H1 (cell line): Measurements from ENCODE around the gene SLC6A19. TPM values are rescaled to one million over a fixed set of nuclear protein-coding genes. Genes with fewer than 3 reads are reported as not detected.

Source experiments
- CTCF ChIA-PET: fragments of 300-600 bp; sonication (Branson Sonifier 250); formaldehyde crosslinking; loops from one replicate; lab custom pipeline; 2021; ENCODE audit not compliant: partially characterized antibody; lab: Charles Lee
- POLR2A ChIA-PET: fragments of 300-600 bp; sonication (Branson Sonifier 250); formaldehyde crosslinking; loops from one replicate; lab custom pipeline; 2021; ENCODE audit warnings: inconsistent platforms; ENCODE audit not compliant: partially characterized antibody; lab: Charles Lee
- DNase-seq, 2 experiments: peaks; one replicate each; pipeline versions ENCODE4 v3.0.0 to v3.0.0-alpha.2; 2010 to 2022; ENCODE audit warnings: low spot score in 2 of 2, low read depth in 1 of 2, mixed read lengths in 1 of 2
- FAIRE-seq: peaks from 2 replicates; lab custom pipeline; 2011; peaks lifted over from hg19 to GRCh38; lab: Jason Lieb, UNC
- H2AFZ ChIP-seq: 2 replicates; pipeline ENCODE4 v1.8.1; 2012; ENCODE audit warnings: low read length, inconsistent platforms
- H2AK5ac ChIP-seq: 2 replicates; pipeline ENCODE4 v1.6.1; 2013; ENCODE audit warnings: low read depth, low read length
- H2BK120ac ChIP-seq: replicated peaks from 2 replicates; pipeline ENCODE3; 2013; ENCODE audit warnings: low read depth, low read length, inconsistent platforms
- H2BK12ac ChIP-seq: 2 replicates; pipeline ENCODE4 v1.6.1; 2013; ENCODE audit warnings: low read depth, low read length
- H2BK15ac ChIP-seq: 2 replicates; pipeline ENCODE4 v1.6.1; 2013; ENCODE audit warnings: low read length
- H2BK20ac ChIP-seq: 2 replicates; pipeline ENCODE4 v1.6.1; 2013; ENCODE audit warnings: low read length
- H2BK5ac ChIP-seq: 2 replicates; pipeline ENCODE4 v1.6.1; 2013; ENCODE audit warnings: low read depth, low read length
- H3K14ac ChIP-seq: 2 replicates; pipeline ENCODE4 v1.6.1; 2013; ENCODE audit warnings: inconsistent platforms; ENCODE audit not compliant: insufficient read length
- H3K18ac ChIP-seq: 2 replicates; pipeline ENCODE4 v1.6.1; 2013; ENCODE audit warnings: low read length; ENCODE audit errors: extremely low read depth
- H3K23ac ChIP-seq: 2 replicates; pipeline ENCODE4 v1.6.1; 2013; ENCODE audit warnings: inconsistent platforms; ENCODE audit not compliant: insufficient read length
- H3K23me2 ChIP-seq: 2 replicates; pipeline ENCODE4 v1.6.1; 2013; ENCODE audit warnings: low read depth, low read length
- H3K27ac ChIP-seq: 2 replicates; pipeline ENCODE4 v1.6.1; 2011; ENCODE audit warnings: low read depth, low read length, inconsistent platforms
- H3K27me3 ChIP-seq, 4 experiments: replicated peaks in 1 of 4; 1 replicate in 1 of 4; 2 replicates in 3 of 4; pipeline versions ENCODE4 v1.6.1 to v1.8.1; 2011 to 2013; ENCODE audit warnings: low read length in 3 of 4, mild to moderate bottlenecking in 3 of 4, inconsistent platforms in 2 of 4, mixed read lengths in 2 of 4, moderate library complexity in 1 of 4; ENCODE audit not compliant: control insufficient read depth in 3 of 4, insufficient read depth in 3 of 4; ENCODE audit errors: extremely low read depth in 1 of 4
- H3K36me3 ChIP-seq, 4 experiments: 2 replicates each; pipeline versions ENCODE4 v1.6.1 to v1.8.1; 2011 to 2013; ENCODE audit warnings: mild to moderate bottlenecking in 4 of 4, low read length in 3 of 4, moderate library complexity in 2 of 4, control low read depth in 1 of 4, inconsistent platforms in 1 of 4; ENCODE audit not compliant: insufficient read depth in 4 of 4, control insufficient read depth in 2 of 4
- H3K4ac ChIP-seq: replicated peaks from 2 replicates; pipeline ENCODE3; 2013; ENCODE audit warnings: low read length, low read depth, mixed read lengths, inconsistent platforms; ENCODE audit not compliant: insufficient read length
- H3K4me1 ChIP-seq, 4 experiments: replicated peaks in 1 of 4; 1 replicate in 1 of 4; 2 replicates in 3 of 4; pipeline versions ENCODE4 v1.6.1 to v1.8.1; 2011 to 2013; ENCODE audit warnings: low read length in 3 of 4, inconsistent platforms in 2 of 4, mixed read lengths in 1 of 4; ENCODE audit not compliant: insufficient read depth in 4 of 4, control insufficient read depth in 3 of 4
- H3K4me2 ChIP-seq, 2 experiments: 2 replicates each; pipeline versions ENCODE4 v1.6.1 to v1.8.1; 2011 to 2013; ENCODE audit warnings: low read depth in 2 of 2, low read length in 2 of 2, control low read depth in 1 of 2, inconsistent platforms in 1 of 2, mild to moderate bottlenecking in 1 of 2; ENCODE audit not compliant: insufficient read depth in 1 of 2
- H3K4me3 ChIP-seq, 4 experiments: fragments of 200-600, 300-600 bp in 1 of 4; sonication (generic), shearing (Covaris generic), sonication (Bioruptor Twin) in 1 of 4; 2 replicates each; pipeline versions ENCODE4 v1.5.1 to v1.8.1; 2011 to 2016; ENCODE audit warnings: low read length in 4 of 4, low read depth in 3 of 4, control low read depth in 2 of 4, inconsistent platforms in 2 of 4, mild to moderate bottlenecking in 2 of 4, mixed read lengths in 1 of 4, moderate library complexity in 1 of 4; ENCODE audit not compliant: insufficient read depth in 2 of 4; ENCODE audit errors: extremely low read depth in 1 of 4
- H3K56ac ChIP-seq: replicated peaks from 2 replicates; pipeline ENCODE3; 2013; ENCODE audit warnings: low read depth, mild to moderate bottlenecking, mixed read lengths, low read length, inconsistent platforms; ENCODE audit not compliant: insufficient read length
- H3K79me1 ChIP-seq: 2 replicates; pipeline ENCODE4 v1.6.1; 2013; ENCODE audit warnings: low read depth, low read length, control low read depth
- H3K79me2 ChIP-seq, 2 experiments: 2 replicates each; pipeline versions ENCODE4 v1.6.1 to v1.8.1; 2012 to 2013; ENCODE audit warnings: low read length in 2 of 2, mild to moderate bottlenecking in 2 of 2, inconsistent platforms in 1 of 2; ENCODE audit not compliant: insufficient read depth in 2 of 2, control insufficient read depth in 1 of 2
- H3K9ac ChIP-seq, 4 experiments: replicated peaks in 1 of 4; 1 replicate in 1 of 4; 2 replicates in 3 of 4; pipeline versions ENCODE4 v1.6.1 to v1.8.1; 2011 to 2013; ENCODE audit warnings: low read depth in 3 of 4, low read length in 3 of 4, control low read depth in 2 of 4, mild to moderate bottlenecking in 2 of 4, moderate library complexity in 2 of 4, inconsistent platforms in 1 of 4; ENCODE audit errors: extremely low read depth in 1 of 4
- H3K9me3 ChIP-seq, 2 experiments: 2 replicates each; pipeline versions ENCODE4 v1.6.1 to v1.8.1; 2012 to 2013; ENCODE audit warnings: mild to moderate bottlenecking in 2 of 2, moderate library complexity in 2 of 2, control low read depth in 1 of 2, inconsistent platforms in 1 of 2, low read depth in 1 of 2, low read length in 1 of 2, mixed read lengths in 1 of 2; ENCODE audit not compliant: insufficient read depth in 2 of 2
- H4K20me1 ChIP-seq, 2 experiments: replicated peaks in 1 of 2; 2 replicates each; pipeline versions ENCODE3 to v1.8.1; 2011 to 2013; ENCODE audit warnings: inconsistent platforms in 2 of 2, low read length in 2 of 2, mild to moderate bottlenecking in 1 of 2; ENCODE audit not compliant: insufficient read depth in 2 of 2, control insufficient read depth in 1 of 2
- H4K5ac ChIP-seq: 2 replicates; pipeline ENCODE4 v1.6.1; 2013; ENCODE audit warnings: low read length, low read depth, mixed read lengths, inconsistent platforms; ENCODE audit not compliant: insufficient read length
- H4K8ac ChIP-seq: 2 replicates; pipeline ENCODE4 v1.8.0; 2013; ENCODE audit warnings: mild to moderate bottlenecking, moderate library complexity, low read length, inconsistent platforms; ENCODE audit not compliant: insufficient read depth; ENCODE audit errors: extremely low read depth
- H4K91ac ChIP-seq: replicated peaks from 2 replicates; pipeline ENCODE3; 2013; ENCODE audit warnings: low read length, mixed read lengths, inconsistent platforms; ENCODE audit not compliant: insufficient read length
- ATF3 ChIP-seq: IDR thresholded peaks from 2 replicates; pipeline ENCODE4 v1.6.1; 2011; ENCODE audit warnings: low read depth, mild to moderate bottlenecking, low read length; ENCODE audit not compliant: insufficient read depth
- BACH1 ChIP-seq: IDR thresholded peaks from 2 replicates; pipeline ENCODE4 v1.6.1; 2012; ENCODE audit warnings: low read length, improper control_type of control experiment
- CHD2 ChIP-seq: IDR thresholded peaks from 2 replicates; pipeline ENCODE4 v1.6.1; 2012; ENCODE audit warnings: low read length, improper control_type of control experiment
- KDM1A ChIP-seq: fragments of 200-600, 300-600 bp; sonication (generic); IDR thresholded peaks from 2 replicates; pipeline ENCODE4 v1.7.1; 2016; ENCODE audit warnings: mild to moderate bottlenecking, low read length, borderline replicate concordance
- NANOG ChIP-seq: IDR thresholded peaks from 2 replicates; pipeline ENCODE4 v1.6.1; 2011; ENCODE audit warnings: low read length, low read depth, mild to moderate bottlenecking, inconsistent platforms; ENCODE audit not compliant: insufficient read depth, poor library complexity, severe bottlenecking
- SAP30 ChIP-seq: fragments of 300-600 bp; sonication (generic); IDR thresholded peaks from 2 replicates; pipeline ENCODE4 v1.7.1; 2012; ENCODE audit warnings: low read length, moderate library complexity, mild to moderate bottlenecking, inconsistent platforms; ENCODE audit not compliant: insufficient read depth, insufficient replicate concordance
- SRF ChIP-seq: IDR thresholded peaks from 2 replicates; pipeline ENCODE4 v1.6.1; 2011; ENCODE audit warnings: mild to moderate bottlenecking, low read depth, low read length, moderate library complexity
- TBP ChIP-seq: IDR thresholded peaks from 2 replicates; pipeline ENCODE4 v1.6.1; 2011; ENCODE audit warnings: low read depth, low read length, improper control_type of control experiment
- TEAD4 ChIP-seq: IDR thresholded peaks from 2 replicates; pipeline ENCODE4 v1.6.1; 2012; ENCODE audit warnings: low read depth, low read length, inconsistent platforms, mixed read lengths
- WGBS, 2 experiments: shearing (Covaris generic) in 1 of 2; methylation state at CpG; one replicate each; pipeline versions ENCODE4 v1.1.6 to v1.1.7; 2013 to 2015; ENCODE audit warnings: low lambda C conversion rate in 2 of 2, mixed read lengths in 2 of 2, inconsistent platforms in 1 of 2, low coverage in 1 of 2, missing lambda C conversion rate in 1 of 2; ENCODE audit not compliant: insufficient replicate concordance in 2 of 2, insufficient coverage in 1 of 2, insufficient read length in 1 of 2; ENCODE audit errors: extremely low coverage in 1 of 2, missing lambda C conversion rate in 1 of 2; 5-methylcytosine and 5-hydroxymethylcytosine counted together
- polyA plus RNA-seq, 7 experiments: library from polyadenylated mRNA; depleted of rRNA in 3 of 7; stranded (reverse) in 5 of 7; unstranded in 2 of 7; fragments of >200 nt in 5 of 7; fragments of 200-250 nt in 2 of 7; gene quantifications; 1 replicate in 5 of 7; 2 replicates in 1 of 7; 4 replicates in 1 of 7; pipeline versions ENCODE4 v1.2.1 to v1.2.3, GENCODE V29; 2011 to 2013; ENCODE audit warnings: missing spikeins in 2 of 7, mixed read lengths in 2 of 7
- total RNA-seq: library from RNA; stranded (reverse); fragmentation: NEBNext Ultra II Directional; extraction: Animal tissue kit (Norgen Biotek cat#: 25700); gene quantifications from 2 replicates; pipeline ENCODE4 v1.2.1, GENCODE V29; 2021

Gene SLC6A19
- total and polyA plus RNA-seq, 2 of the 8 experiments (the other 6 are each of a cell fraction or from before 2014, with no cell fraction given) = 0.02 TPM; not detected in 1

DNA sequence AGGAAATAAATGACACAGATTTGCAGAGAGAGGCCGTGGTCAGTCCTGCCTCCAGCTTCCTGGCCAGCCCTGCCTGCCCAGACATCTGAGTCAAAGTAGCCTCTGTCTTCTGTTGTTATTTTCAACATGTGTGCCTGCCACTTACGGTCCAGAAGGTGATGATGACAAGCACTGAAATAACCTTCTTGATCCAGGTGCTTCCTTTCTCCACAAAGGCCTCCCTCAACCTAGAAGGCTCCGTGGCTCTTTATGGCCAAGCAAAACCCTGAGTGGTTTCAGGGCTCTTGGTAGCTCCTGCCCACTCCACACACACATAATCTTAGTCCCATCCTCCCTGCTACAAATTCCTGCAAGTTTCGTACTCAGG is 34.1 kb upstream of the SLC6A19 start:
- Histone ChIP-seq H3K56ac (no peak overlapping the region), H3K23me2 (peaks cover 8% of the 10 kb centered on the region; the same call in 1 of the 2 replicates), H3K27ac (no peak overlapping the region), H2BK5ac (no peak overlapping the region), H3K79me2 (no peaks in the 10 kb centered on the region), H4K91ac (no peak overlapping the region), H3K4me2 (0 out of 4 replicates have a peak overlapping the region, but pooled peaks of 1 of the 2 experiments have one; percentile 63), H2BK12ac (no peak overlapping the region), H3K9me3 (no peaks in the 10 kb centered on the region), H2BK120ac (no peak overlapping the region), H3K79me1 (no peaks in the 10 kb centered on the region; the same call in 1 of the 2 replicates), H3K23ac (no peak overlapping the region), H3K4me3 (no peak overlapping the region), H3K36me3 (no peaks in the 10 kb centered on the region), H2AFZ (no peak overlapping the region), H3K9ac (no peak overlapping the region), H4K5ac (no peak overlapping the region), H4K8ac (no peak overlapping the region), H3K4me1 (peaks cover 0 to 5% (median 2%) of the 10 kb centered on the region in 4 experiments; a peak in 2 of 7 replicates), H4K20me1 (no peaks in the 10 kb centered on the region), H2AK5ac (no peak overlapping the region), H2BK20ac (no peak overlapping the region), H3K4ac (no peak overlapping the region), H3K27me3 (no peaks in the 10 kb centered on the region; a peak in 1 of 7 replicates), H2BK15ac (no peak overlapping the region), H3K14ac (no peak overlapping the region), H3K18ac (no peak overlapping the region)
- DNase-seq (no peak), FAIRE-seq (no peak)
- WGBS, 2 experiments = 71% methylated on average over 4 of the region's 4 CpGs; no CpG with 5 or more reads in 1 of the 2 experiments
- CTCF ChIA-PET = interaction anchor here (0.7 to 4.5 kb wide), 87 partner anchors 9 to 487 kb away, joined by 3 to 40 read pairs (median 4); partner anchors contain the start of gene TERT
- POLR2A ChIA-PET = no interaction called here
- no peak for TF ChIP-seq NANOG
- TF ChIP-seq ATF3 = no peak
- no peak for TF ChIP-seq TEAD4
- TF ChIP-seq KDM1A = no peak
- TF ChIP-seq CHD2 = no peak
- no peak for TF ChIP-seq SRF
- TF ChIP-seq TBP = no peak
- no peak for TF ChIP-seq BACH1
- TF ChIP-seq SAP30 = no peak
